ENCODE data around the gene EPPIN. TPM values are rescaled to one million over a fixed set of nuclear protein-coding genes. Genes with fewer than 3 reads are reported as not detected.

EPPIN gene
- total RNA-seq, 1 experiment from 2014 or later = not detected

- no peak for TF ChIP-seq CTCF (IDR thresholded peaks at IDR 0.05; ENCODE audit: unreplicated experiment)
- Mint-ChIP-seq H3K4me3 (ENCODE audit: unreplicated experiment) (no peak overlapping the region), H3K27ac (ENCODE audit: low read depth, unreplicated experiment) (no peak overlapping the region), H3K4me1 (ENCODE audit: insufficient read depth, unreplicated experiment) (peaks cover 35% of the 10 kb centered on the region), H3K36me3 (ENCODE audit: insufficient read depth, unreplicated experiment) (no peaks in the 10 kb centered on the region), H3K9me3 (ENCODE audit: unreplicated experiment) (no peaks in the 10 kb centered on the region), H3K27me3 (ENCODE audit: insufficient read depth, unreplicated experiment) (no peaks in the 10 kb centered on the region)
- no TSS peak for BruUV-seq (replicated peaks)
- POLR2A ChIA-PET = interaction anchor here (1.0 to 3.7 kb wide), 2 partner anchors 7 to 10 kb away, joined by 3 to 49 read pairs; partner anchors contain the start of gene SPINT3
- intact Hi-C loops (cut with micrococcal nuclease) = no loop called here
- CTCF ChIA-PET = interaction anchor here (0.6 to 1.8 kb wide), 3 partner anchors 165 to 263 kb away, joined by 3 to 6 read pairs (median 4); no protein-coding TSS in a partner anchor
- no peak for DNase-seq (ENCODE audit: unreplicated experiment)
These were observed 38.9 kb downstream of the EPPIN start for GRCh38 chr20:45508068-45508886.

GRCh38 chr20:45507011-45507820 lies 40.0 kb downstream of the EPPIN start:
- Mint-ChIP-seq H3K4me1 (ENCODE audit: insufficient read depth, unreplicated experiment) (peaks cover 35% of the 10 kb centered on the region), H3K27me3 (ENCODE audit: insufficient read depth, unreplicated experiment) (peaks cover under 1% of the 10 kb centered on the region), H3K9me3 (ENCODE audit: unreplicated experiment) (no peaks in the 10 kb centered on the region), H3K4me3 (ENCODE audit: unreplicated experiment) (no peak overlapping the region), H3K36me3 (ENCODE audit: insufficient read depth, unreplicated experiment) (no peaks in the 10 kb centered on the region), H3K27ac (ENCODE audit: low read depth, unreplicated experiment) (peak overlapping the region; percentile 69)
- BruUV-seq (replicated peaks) = TSS peak; percentile 33
- TF ChIP-seq CTCF (IDR thresholded peaks at IDR 0.05; ENCODE audit: unreplicated experiment) = no peak
- intact Hi-C loops (cut with micrococcal nuclease) = no loop called here
- POLR2A ChIA-PET = interaction anchor here (0.9 to 3.7 kb wide), 5 partner anchors 8 to 170 kb away, joined by 3 to 49 read pairs (median 3); partner anchors contain the start of gene SPINT3
- CTCF ChIA-PET = no interaction called here
- peak; percentile 53 for DNase-seq (ENCODE audit: unreplicated experiment)

- Mint-ChIP-seq H3K4me3 (ENCODE audit: unreplicated experiment) (no peak overlapping the region), H3K36me3 (ENCODE audit: insufficient read depth, unreplicated experiment) (no peaks in the 10 kb centered on the region), H3K27ac (ENCODE audit: low read depth, unreplicated experiment) (peak overlapping the region; percentile 69), H3K27me3 (ENCODE audit: insufficient read depth, unreplicated experiment) (peaks cover 8% of the 10 kb centered on the region), H3K4me1 (ENCODE audit: insufficient read depth, unreplicated experiment) (peaks cover 35% of the 10 kb centered on the region), H3K9me3 (ENCODE audit: unreplicated experiment) (no peaks in the 10 kb centered on the region)
- DNase-seq (ENCODE audit: unreplicated experiment) = no peak
- TF ChIP-seq CTCF (IDR thresholded peaks at IDR 0.05; ENCODE audit: unreplicated experiment) = no peak
- ChIA-PET POLR2A (interaction anchor here (0.7 to 2.3 kb wide), 5 partner anchors 12 to 170 kb away, joined by 3 to 19 read pairs (median 3); no protein-coding TSS in a partner anchor), CTCF (interaction anchor here (0.6 to 1.3 kb wide), 2 partner anchors 49 to 69 kb away, joined by 3 to 4 read pairs; no protein-coding TSS in a partner anchor)
- intact Hi-C loops (cut with micrococcal nuclease) = no loop called here
- BruUV-seq (replicated peaks) = no TSS peak
These were observed 40.8 kb downstream of the EPPIN start for GRCh38 chr20:45506398-45506797.

GRCh38 chr20:45503403-45503802 lies 43.8 kb downstream of the EPPIN start:
- no peak for DNase-seq (ENCODE audit: unreplicated experiment)
- Mint-ChIP-seq H3K36me3 (ENCODE audit: insufficient read depth, unreplicated experiment) (no peaks in the 10 kb centered on the region), H3K4me1 (ENCODE audit: insufficient read depth, unreplicated experiment) (peaks cover 20% of the 10 kb centered on the region), H3K9me3 (ENCODE audit: unreplicated experiment) (no peaks in the 10 kb centered on the region), H3K27me3 (ENCODE audit: insufficient read depth, unreplicated experiment) (peaks cover 31% of the 10 kb centered on the region), H3K4me3 (ENCODE audit: unreplicated experiment) (no peak overlapping the region), H3K27ac (ENCODE audit: low read depth, unreplicated experiment) (no peak overlapping the region)
- TF ChIP-seq CTCF (IDR thresholded peaks at IDR 0.05; ENCODE audit: unreplicated experiment) = no peak
- BruUV-seq (replicated peaks) = no TSS peak
- POLR2A ChIA-PET = interaction anchor here (0.6 to 3.0 kb wide), 5 partner anchors 14 to 543 kb away, joined by 3 to 18 read pairs (median 3); partner anchors contain the start of genes SDC4 and TOMM34
- CTCF ChIA-PET = interaction anchor here (1.6 to 3.2 kb wide), 2 partner anchors 11 to 67 kb away, joined by 3 to 11 read pairs; no protein-coding TSS in a partner anchor
- intact Hi-C loops (cut with micrococcal nuclease) = no loop called here

Data from MCF 10A (cell line).